HepG2 (cell line): ENCODE results near the gene RAPSN. TPM values are rescaled to one million over a fixed set of nuclear protein-coding genes. Genes with fewer than 3 reads are reported as not detected.

ENCODE experiments used
- ATAC-seq: fragments of 200-7000 bp; cut with Tn5 transposase; 3 replicates; pipeline ENCODE4 v1.9.1; 2020; ENCODE audit warnings: mild to moderate bottlenecking, moderate library complexity
- BruUV-seq: library from RNA; stranded (reverse); fragments of 400-500 nt; replicated peaks from 2 replicates; lab custom pipeline; 2021; lab: Mats Ljungman, UMichigan
- CTCF ChIA-PET: fragments of 300-600 bp; formaldehyde crosslinking; extraction: SDS; loops from one replicate; lab custom pipeline; 2021; ENCODE audit warnings: low total read pairs, inconsistent platforms, low intra/inter-chr PET ratio; lab: Yijun Ruan, JAX
- POLR2A ChIA-PET: fragments of 350-600 bp; sonication (Branson Sonifier 250); formaldehyde crosslinking; loops from one replicate; lab custom pipeline; 2020; ENCODE audit warnings: antibody characterized with exemption, inconsistent platforms; lab: Yijun Ruan, JAX
- DNase-seq: peaks from one replicate; pipeline ENCODE4 v3.0.0-alpha.2; 2015; ENCODE audit warnings: low spot score
- FAIRE-seq: peaks from 3 replicates; lab custom pipeline; 2011; peaks lifted over from hg19 to GRCh38; lab: Jason Lieb, UNC
- H2AFZ ChIP-seq: one replicate; pipeline ENCODE4 v1.6.1; 2011; ENCODE audit warnings: low read length, inconsistent platforms
- H3K27ac ChIP-seq: fragments of 300-600 bp; 3 replicates; pipeline ENCODE4 v1.8.0; 2011; ENCODE audit warnings: mixed run types, mild to moderate bottlenecking, mixed read lengths, low read length, inconsistent platforms; ENCODE audit not compliant: insufficient read depth; ENCODE audit errors: extremely low read length
- H3K27me3 ChIP-seq, 2 experiments: fragments of 200-600 bp in 1 of 2; 2 replicates in 1 of 2; 3 replicates in 1 of 2; pipeline versions ENCODE4 v1.6.0 to v1.8.0; 2011; ENCODE audit warnings: low read length in 2 of 2, mild to moderate bottlenecking in 2 of 2, moderate library complexity in 2 of 2, inconsistent platforms in 1 of 2; ENCODE audit not compliant: insufficient read depth in 2 of 2, control insufficient read depth in 1 of 2
- H3K36me3 ChIP-seq, 2 experiments: fragments of 200-600 bp in 1 of 2; replicated peaks in 1 of 2; 2 replicates in 1 of 2; 3 replicates in 1 of 2; pipeline versions ENCODE4 v1.5.1 to v1.8.0; 2011; ENCODE audit warnings: low read length in 2 of 2, inconsistent platforms in 1 of 2; ENCODE audit not compliant: insufficient read depth in 2 of 2, control insufficient read depth in 1 of 2
- H3K4me1 ChIP-seq: 2 replicates; pipeline ENCODE4 v1.5.1; 2012; ENCODE audit warnings: low read length, inconsistent platforms; ENCODE audit not compliant: insufficient read depth
- H3K4me2 ChIP-seq: 2 replicates; pipeline ENCODE4 v1.6.0; 2011; ENCODE audit warnings: low read depth, low read length, inconsistent platforms
- H3K4me3 ChIP-seq, 3 experiments: fragments of 200-600 bp in 1 of 3; sonication (generic), shearing (Covaris generic) in 1 of 3; replicated peaks in 1 of 3; 2 replicates each; pipeline ENCODE4 v1.5.1; 2011 to 2016; ENCODE audit warnings: low read length in 3 of 3, inconsistent platforms in 2 of 3, low read depth in 2 of 3, mild to moderate bottlenecking in 2 of 3, control low read depth in 1 of 3, mixed read lengths in 1 of 3; ENCODE audit not compliant: insufficient read depth in 1 of 3
- H3K79me2 ChIP-seq: one replicate; pipeline ENCODE4 v1.6.1; 2011; ENCODE audit warnings: low read length, inconsistent platforms; ENCODE audit not compliant: insufficient read depth
- H3K9ac ChIP-seq: 2 replicates; pipeline ENCODE4 v1.6.0; 2011; ENCODE audit warnings: mild to moderate bottlenecking, low read depth, low read length, inconsistent platforms; ENCODE audit not compliant: insufficient read depth
- H3K9me3 ChIP-seq: 2 replicates; pipeline ENCODE4 v1.5.1; 2012; ENCODE audit warnings: mild to moderate bottlenecking, low read length
- H4K20me1 ChIP-seq: 2 replicates; pipeline ENCODE4 v1.6.0; 2011; ENCODE audit warnings: inconsistent platforms, mild to moderate bottlenecking, low read length, moderate library complexity; ENCODE audit not compliant: insufficient read depth
- ELF3 ChIP-seq: IDR thresholded peaks from 2 replicates; pipeline ENCODE4 v1.6.1; 2016; ENCODE audit warnings: missing genetic modification reagents, missing compliant biosample characterization
- ISL2 ChIP-seq: sonication (generic); formaldehyde crosslinking; IDR thresholded peaks from 2 replicates; pipeline ENCODE4 v1.5.0; 2020; ENCODE audit warnings: missing genetic modification reagents
- JUND ChIP-seq: sonication (generic); formaldehyde crosslinking; IDR thresholded peaks from 2 replicates; pipeline ENCODE4 v1.8.0; 2022; ENCODE audit warnings: mild to moderate bottlenecking, missing genetic modification reagents
- MZF1 ChIP-seq: sonication (generic); formaldehyde crosslinking; IDR thresholded peaks from 2 replicates; pipeline ENCODE4 v1.8.1; 2023; ENCODE audit warnings: mild to moderate bottlenecking, missing genetic modification reagents, borderline replicate concordance
- POLR2A ChIP-seq, 2 experiments: IDR thresholded peaks; 2 replicates each; pipeline ENCODE4 v1.6.1; 2011; ENCODE audit warnings: low read depth in 2 of 2, low read length in 2 of 2, mild to moderate bottlenecking in 1 of 2, moderate library complexity in 1 of 2; ENCODE audit not compliant: insufficient read depth in 1 of 2
- ZNF607 ChIP-seq: sonication (generic); formaldehyde crosslinking; IDR thresholded peaks from 2 replicates; pipeline ENCODE4 v1.5.1; 2020; ENCODE audit warnings: missing genetic modification reagents, mild to moderate bottlenecking, borderline replicate concordance
- WGBS: methylation state at CpG from one replicate; pipeline ENCODE4 v1.1.6; 2017; ENCODE audit warnings: low lambda C conversion rate; 5-methylcytosine and 5-hydroxymethylcytosine counted together
- in situ Hi-C: cut with HindIII; loops from 2 replicates; pipeline ENCODE4 v1.10.0; 2017; ENCODE audit warnings: low pct_unique_long_range_greater_than_20kb; ENCODE audit not compliant: extremely low pct_ligation_motif_present
- intact Hi-C: fragments of 100-400 bp; cut with micrococcal nuclease; formaldehyde crosslinking; loops from one replicate; pipeline ENCODE4 v1.10.0; 2022; ENCODE audit not compliant: unreplicated experiment
- polyA plus RNA-seq, 8 experiments: library from polyadenylated mRNA; depleted of rRNA in 3 of 8; stranded (reverse) in 7 of 8; unstranded in 1 of 8; fragments of >200 nt; fragmentation: Illumina TruSeq in 4 of 8; extraction: Trizol in 4 of 8; gene quantifications; 2 replicates each; pipeline versions ENCODE4 v1.2.1 to v1.2.3, GENCODE V29; 2011 to 2016; ENCODE audit warnings: low read depth in 4 of 8, missing spikeins in 1 of 8, mixed read lengths in 1 of 8; ENCODE audit not compliant: insufficient read depth in 1 of 8
- total RNA-seq, 5 experiments: library from RNA; depleted of rRNA; stranded (reverse); fragments of >200 nt; fragmentation: Illumina TruSeq; extraction: Trizol; gene quantifications; 2 replicates each; pipeline ENCODE4 v1.2.3, GENCODE V29; 2016; ENCODE audit warnings: low read depth in 1 of 5
- TF ChIP-seq, protein P1 (sequence below): sonication (generic); formaldehyde crosslinking; IDR thresholded peaks from 2 replicates; pipeline ENCODE4 v1.4.0; 2020; ENCODE audit warnings: missing genetic modification reagents
- TF ChIP-seq, protein P2 (sequence below): sonication (generic); formaldehyde crosslinking; IDR thresholded peaks from 2 replicates; pipeline ENCODE4 v1.4.0; 2020; ENCODE audit warnings: missing genetic modification reagents

RAPSN gene
- total and polyA plus RNA-seq, 2 of the 13 experiments (the other 11 are each of a cell fraction or from before 2014, with no cell fraction given) = 0.15 to 1.2 TPM

- TF ChIP-seq MZF1 (CRISPR knock-in tag) = no peak
- no peak for TF ChIP-seq ZNF607
- TF ChIP-seq JUND (CRISPR knock-in tag) = no peak
- no peak for TF ChIP-seq POLR2A (IDR thresholded peaks at IDR 0.05; ENCODE audit: insufficient read depth in 1 of 2, low read depth in 2 of 2, low read length in 2 of 2)
- TF ChIP-seq ELF3 (CRISPR knock-in tag) = no peak
- TF ChIP-seq, protein P1, sequence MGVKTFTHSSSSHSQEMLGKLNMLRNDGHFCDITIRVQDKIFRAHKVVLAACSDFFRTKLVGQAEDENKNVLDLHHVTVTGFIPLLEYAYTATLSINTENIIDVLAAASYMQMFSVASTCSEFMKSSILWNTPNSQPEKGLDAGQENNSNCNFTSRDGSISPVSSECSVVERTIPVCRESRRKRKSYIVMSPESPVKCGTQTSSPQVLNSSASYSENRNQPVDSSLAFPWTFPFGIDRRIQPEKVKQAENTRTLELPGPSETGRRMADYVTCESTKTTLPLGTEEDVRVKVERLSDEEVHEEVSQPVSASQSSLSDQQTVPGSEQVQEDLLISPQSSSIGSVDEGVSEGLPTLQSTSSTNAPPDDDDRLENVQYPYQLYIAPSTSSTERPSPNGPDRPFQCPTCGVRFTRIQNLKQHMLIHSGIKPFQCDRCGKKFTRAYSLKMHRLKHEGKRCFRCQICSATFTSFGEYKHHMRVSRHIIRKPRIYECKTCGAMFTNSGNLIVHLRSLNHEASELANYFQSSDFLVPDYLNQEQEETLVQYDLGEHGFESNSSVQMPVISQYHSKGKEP (CRISPR knock-in tag) = no peak
- TF ChIP-seq, protein P2, sequence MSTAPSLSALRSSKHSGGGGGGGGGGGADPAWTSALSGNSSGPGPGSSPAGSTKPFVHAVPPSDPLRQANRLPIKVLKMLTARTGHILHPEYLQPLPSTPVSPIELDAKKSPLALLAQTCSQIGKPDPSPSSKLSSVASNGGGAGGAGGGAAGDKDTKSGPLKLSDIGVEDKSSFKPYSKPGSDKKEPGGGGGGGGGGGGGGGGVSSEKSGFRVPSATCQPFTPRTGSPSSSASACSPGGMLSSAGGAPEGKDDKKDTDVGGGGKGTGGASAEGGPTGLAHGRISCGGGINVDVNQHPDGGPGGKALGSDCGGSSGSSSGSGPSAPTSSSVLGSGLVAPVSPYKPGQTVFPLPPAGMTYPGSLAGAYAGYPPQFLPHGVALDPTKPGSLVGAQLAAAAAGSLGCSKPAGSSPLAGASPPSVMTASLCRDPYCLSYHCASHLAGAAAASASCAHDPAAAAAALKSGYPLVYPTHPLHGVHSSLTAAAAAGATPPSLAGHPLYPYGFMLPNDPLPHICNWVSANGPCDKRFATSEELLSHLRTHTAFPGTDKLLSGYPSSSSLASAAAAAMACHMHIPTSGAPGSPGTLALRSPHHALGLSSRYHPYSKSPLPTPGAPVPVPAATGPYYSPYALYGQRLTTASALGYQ (CRISPR knock-in tag) = no peak
- TF ChIP-seq ISL2 (CRISPR knock-in tag) = no peak
- no peak overlapping the region for H3K9ac ChIP-seq
- H3K27me3 ChIP-seq = no peaks in the 10 kb centered on the region
- POLR2A ChIA-PET = no interaction called here
- no peak overlapping the region for H3K27ac ChIP-seq
- H3K9me3 ChIP-seq = no peaks in the 10 kb centered on the region
- no peak overlapping the region for H3K4me2 ChIP-seq
- H3K36me3 ChIP-seq = peaks cover 2 to 18% of the 10 kb centered on the region in 2 experiments; a peak in 2 of 5 replicates
- CTCF ChIA-PET = no interaction called here
- no peaks in the 10 kb centered on the region for H3K79me2 ChIP-seq
- intact Hi-C loops (no loop called here), in situ Hi-C loops (no loop called here)
- H3K4me3 ChIP-seq = no peak overlapping the region
- BruUV-seq = no TSS peak
- H4K20me1 ChIP-seq = no peaks in the 10 kb centered on the region
- DNase-seq (no peak), ATAC-seq (no peak), FAIRE-seq (no peak)
- 98% methylated on average over 2 of the region's 2 CpGs for WGBS
- no peak overlapping the region for H2AFZ ChIP-seq
- no peaks in the 10 kb centered on the region for H3K4me1 ChIP-seq
Observed at GRCh38 chr11:47460571-47461235, 11.8 kb upstream of the RAPSN start.
